A673 (cell line): ENCODE results near the gene HIGD1B.

Experiments used
- CTCF ChIP-seq: fragments of 300-800, 200-600 bp; sonication (generic); conservative IDR thresholded peaks from 2 replicates; pipeline ENCODE4 v1.5.1; 2017; ENCODE audit warnings: low read depth, mild to moderate bottlenecking, antibody characterized with exemption, low read length, moderate library complexity, mixed read lengths
- EZH2 ChIP-seq: fragments of 200-600 bp; sonication (generic); IDR thresholded peaks from 2 replicates; pipeline ENCODE4 v1.6.1; 2017; ENCODE audit warnings: borderline replicate concordance, low read depth, mild to moderate bottlenecking, mixed read lengths, antibody characterized with exemption, low read length; ENCODE audit not compliant: poor library complexity, severe bottlenecking

GRCh38 chr17:44842748-44843147 is 4.9 kb upstream of the HIGD1B start:
- TF ChIP-seq CTCF (no peak), EZH2 (no peak)
